GM12878 (cell line): ENCODE measurements around the gene NBEA. TPM values are rescaled to one million over a fixed set of nuclear protein-coding genes. Genes with fewer than 3 reads are reported as not detected.

ENCODE experiments used
- ATAC-seq: fragments of 200-7000 bp; cut with Tn5 transposase; 3 replicates; pipeline ENCODE4 v1.9.1; 2020; ENCODE audit warnings: mild to moderate bottlenecking, moderate library complexity
- BruUV-seq: library from RNA; stranded (reverse); fragments of 400-500 nt; replicated peaks from 2 replicates; lab custom pipeline; 2021; lab: Mats Ljungman, UMichigan
- CTCF ChIA-PET: fragments of 300-600 bp; sonication (Branson Sonifier 250); formaldehyde crosslinking; extraction: SDS; loops from one replicate; lab custom pipeline; 2021; ENCODE audit warnings: inconsistent platforms; lab: Yijun Ruan, JAX
- POLR2A ChIA-PET: fragments of 350-600 bp; formaldehyde crosslinking; extraction: SDS; loops from one replicate; lab custom pipeline; 2021; ENCODE audit warnings: inconsistent platforms; lab: Charles Lee
- RAD21 ChIA-PET: fragments of 300-600 bp; sonication (Branson Sonifier 250); formaldehyde crosslinking; loops from one replicate; lab custom pipeline; 2023; ENCODE audit warnings: antibody characterized with exemption; ENCODE audit not compliant: unreplicated experiment; lab: Charles Lee
- SMC1A ChIA-PET: fragments of 300-600 bp; sonication (Branson Sonifier 250); formaldehyde crosslinking; loops from one replicate; lab custom pipeline; 2023; ENCODE audit not compliant: unreplicated experiment, uncharacterized antibody; lab: Charles Lee
- DNase-seq: peaks from one replicate; pipeline ENCODE4 v3.0.0-alpha.2; 2011; ENCODE audit warnings: low read depth, low spot score
- FAIRE-seq: peaks from 3 replicates; lab custom pipeline; 2011; peaks lifted over from hg19 to GRCh38; lab: Jason Lieb, UNC
- H2AFZ ChIP-seq: 2 replicates; pipeline ENCODE4 v1.6.0; 2011; ENCODE audit warnings: low read depth, low read length, control low read depth; ENCODE audit not compliant: control insufficient read depth
- H3K27ac ChIP-seq: 2 replicates; pipeline ENCODE4 v1.5.1; 2011; ENCODE audit warnings: control low read depth; ENCODE audit not compliant: control insufficient read depth, insufficient read depth
- H3K27me3 ChIP-seq, 2 experiments: replicated peaks in 1 of 2; 2 replicates each; pipeline versions ENCODE4 v1.6.0 to v1.6.1; 2011; ENCODE audit warnings: low read length in 1 of 2; ENCODE audit not compliant: control insufficient read depth in 2 of 2, insufficient read depth in 2 of 2
- H3K36me3 ChIP-seq, 2 experiments: 2 replicates each; pipeline ENCODE4 v1.5.1; 2011; ENCODE audit warnings: low read length in 1 of 2; ENCODE audit not compliant: control insufficient read depth in 2 of 2, insufficient read depth in 2 of 2
- H3K4me1 ChIP-seq: 2 replicates; pipeline ENCODE4 v1.6.1; 2011; ENCODE audit warnings: mild to moderate bottlenecking, low read length, moderate library complexity, mixed read lengths; ENCODE audit not compliant: control insufficient read depth, insufficient read depth
- H3K4me2 ChIP-seq: 2 replicates; pipeline ENCODE4 v1.6.0; 2011; ENCODE audit warnings: control low read depth; ENCODE audit not compliant: control insufficient read depth, insufficient read depth
- H3K4me3 ChIP-seq: fragments of 200-600 bp; sonication (generic); 2 replicates; pipeline ENCODE4 v1.5.1; 2016
- H3K79me2 ChIP-seq: 2 replicates; pipeline ENCODE4 v1.6.0; 2011; ENCODE audit warnings: low read length; ENCODE audit not compliant: control insufficient read depth, insufficient read depth
- H3K9ac ChIP-seq: 2 replicates; pipeline ENCODE4 v1.8.0; 2011; ENCODE audit warnings: low read length, control low read depth, mixed read lengths; ENCODE audit not compliant: control insufficient read depth, insufficient read depth
- H3K9me3 ChIP-seq: replicated peaks from 3 replicates; pipeline ENCODE4 v1.5.1; 2011; ENCODE audit warnings: mild to moderate bottlenecking, low read length; ENCODE audit not compliant: control insufficient read depth, insufficient read depth
- H4K20me1 ChIP-seq: 2 replicates; pipeline ENCODE4 v1.6.0; 2011; ENCODE audit not compliant: control insufficient read depth, insufficient read depth
- ASH2L ChIP-seq: fragments of 300-600, 200-600 bp; sonication (generic); IDR thresholded peaks from 2 replicates; pipeline ENCODE4 v1.6.1; 2017; ENCODE audit warnings: low read depth, mild to moderate bottlenecking, borderline replicate concordance
- CREB1 ChIP-seq: IDR thresholded peaks from 2 replicates; pipeline ENCODE4 v1.6.1; 2012; ENCODE audit warnings: low read depth, mild to moderate bottlenecking, inconsistent platforms
- GATAD2B ChIP-seq: fragments of 450-650 bp; conservative IDR thresholded peaks from 2 replicates; pipeline ENCODE4 v1.6.1; 2017; ENCODE audit warnings: low read depth, mild to moderate bottlenecking, moderate library complexity
- HDGF ChIP-seq: fragments of 450-650 bp; IDR thresholded peaks from 2 replicates; pipeline ENCODE4 v1.6.1; 2016; ENCODE audit warnings: antibody characterized with exemption
- MEF2A ChIP-seq: IDR thresholded peaks from 2 replicates; pipeline ENCODE4 v1.6.1; 2011; ENCODE audit warnings: low read depth, mild to moderate bottlenecking, low read length, moderate library complexity; ENCODE audit not compliant: insufficient read depth
- MXI1 ChIP-seq: fragments of 150-350 bp; IDR thresholded peaks from 2 replicates; pipeline ENCODE4 v1.6.1; 2011; ENCODE audit warnings: low read depth, mild to moderate bottlenecking, inconsistent platforms, low read length, improper control_type of control experiment
- MYB ChIP-seq: fragments of 150-350 bp; IDR thresholded peaks from 2 replicates; pipeline ENCODE4 v1.6.1; 2014; ENCODE audit warnings: mild to moderate bottlenecking, low read depth, low read length, borderline replicate concordance
- TAF1 ChIP-seq: IDR thresholded peaks from 2 replicates; pipeline ENCODE4 v1.6.1; 2011; ENCODE audit warnings: mild to moderate bottlenecking, low read depth, low read length, borderline replicate concordance
- WGBS: methylation state at CpG from one replicate; pipeline ENCODE4 v1.1.6; 2016; ENCODE audit warnings: low lambda C conversion rate; ENCODE audit not compliant: insufficient replicate concordance, insufficient coverage; ENCODE audit errors: missing lambda C conversion rate; 5-methylcytosine and 5-hydroxymethylcytosine counted together
- in situ Hi-C: fragments of 300-500 bp; cut with MboI; formaldehyde crosslinking; loops from 9 replicates; pipeline ENCODE4 v1.14.3; 2018; ENCODE audit warnings: mixed read lengths
- intact Hi-C: fragments of 100-400 bp; cut with micrococcal nuclease; formaldehyde crosslinking; loops from one replicate; pipeline ENCODE4 v1.14.2; 2022; ENCODE audit not compliant: unreplicated experiment
- polyA plus RNA-seq, 11 experiments: library from polyadenylated mRNA; depleted of rRNA in 4 of 11; unstranded in 6 of 11; stranded (reverse) in 5 of 11; fragments of >200 nt; fragmentation: Nextera tagmentation in 4 of 11; fragmentation: Illumina TruSeq in 1 of 11; extraction: Ambion mirVana in 4 of 11; extraction: Trizol in 1 of 11; gene quantifications; 1 replicate in 1 of 11; 2 replicates in 10 of 11; pipeline versions ENCODE4 v1.2.1 to v1.2.3, GENCODE V29; 2011 to 2016; ENCODE audit warnings: inconsistent platforms in 2 of 11, missing spikeins in 2 of 11, low read depth in 1 of 11
- total RNA-seq, 4 experiments: library from RNA; depleted of rRNA in 3 of 4; stranded (reverse); fragments of >200 nt in 3 of 4; fragmentation: Illumina TruSeq in 1 of 4; extraction: Trizol in 1 of 4; gene quantifications; 2 replicates each; pipeline versions ENCODE4 v1.2.1 to v1.2.3, GENCODE V29; 2013 to 2021
- TF ChIP-seq, protein P1 (sequence below): fragments of 450-650 bp; IDR thresholded peaks from 2 replicates; pipeline ENCODE4 v1.6.1; 2017; ENCODE audit warnings: mild to moderate bottlenecking
- TF ChIP-seq, protein P2 (sequence below): IDR thresholded peaks from 2 replicates; pipeline ENCODE4 v1.6.1; 2011; ENCODE audit warnings: low read depth, low read length, improper control_type of control experiment, borderline replicate concordance

The NBEA gene
- total and polyA plus RNA-seq, 10 of the 15 experiments (the other 5 are each of a cell fraction or from before 2014, with no cell fraction given) = 0.23 to 3.6 (median 0.55) TPM

DNA sequence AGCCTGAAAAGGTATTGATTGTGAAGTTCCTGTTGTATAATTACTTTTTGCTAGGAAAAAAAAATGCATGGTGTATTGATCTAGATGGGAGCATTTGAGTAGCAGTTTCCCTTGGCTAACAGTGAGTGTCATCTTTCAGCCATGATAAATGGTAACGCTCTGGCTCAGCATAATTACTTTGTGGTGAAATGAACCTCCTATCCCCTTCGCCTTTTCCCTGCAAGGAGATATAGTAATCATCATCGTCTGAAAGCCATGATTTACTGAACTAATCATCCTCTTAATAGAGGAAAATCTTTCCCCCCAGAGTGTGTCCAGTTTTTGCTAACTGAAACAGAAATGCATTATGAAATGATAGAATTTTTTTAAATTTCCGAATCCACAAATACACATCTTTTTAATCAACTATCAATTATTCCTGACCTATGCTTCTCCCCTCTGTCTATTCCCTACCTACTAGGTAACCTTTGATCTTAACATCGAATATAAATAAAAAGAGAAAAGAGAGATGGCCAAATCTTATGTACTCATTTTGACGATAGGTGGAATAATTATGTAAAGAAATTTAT, 445.7 kb downstream of the NBEA start:
- WGBS = 37% methylated on average over 6 of the region's 6 CpGs

More for the DNA sequence above, 445.7 kb downstream of the NBEA start:
- no TSS peak for BruUV-seq
- H3K36me3 ChIP-seq = no peaks in the 10 kb centered on the region
- no peaks in the 10 kb centered on the region for H3K9me3 ChIP-seq
- in situ Hi-C loops (no loop called here), intact Hi-C loops (no loop called here)
- POLR2A ChIA-PET = no interaction called here
- no peak for ATAC-seq
- H3K27ac ChIP-seq = no peak overlapping the region
- no peak overlapping the region for H3K4me3 ChIP-seq
- H3K27me3 ChIP-seq = no peaks in the 10 kb centered on the region
- no peak overlapping the region for H2AFZ ChIP-seq
- H3K79me2 ChIP-seq = no peaks in the 10 kb centered on the region
- CTCF ChIA-PET = no interaction called here
- DNase-seq = no peak
- FAIRE-seq = no peak
- no peaks in the 10 kb centered on the region for H3K4me1 ChIP-seq
- SMC1A ChIA-PET = no interaction called here
- RAD21 ChIA-PET = no interaction called here
- H4K20me1 ChIP-seq = no peaks in the 10 kb centered on the region
- TF ChIP-seq MYB (no peak), MEF2A (no peak), TAF1 (no peak), CREB1 (no peak), GATAD2B (no peak), MXI1 (no peak), HDGF (no peak), ASH2L (no peak)
- TF ChIP-seq, protein P1, sequence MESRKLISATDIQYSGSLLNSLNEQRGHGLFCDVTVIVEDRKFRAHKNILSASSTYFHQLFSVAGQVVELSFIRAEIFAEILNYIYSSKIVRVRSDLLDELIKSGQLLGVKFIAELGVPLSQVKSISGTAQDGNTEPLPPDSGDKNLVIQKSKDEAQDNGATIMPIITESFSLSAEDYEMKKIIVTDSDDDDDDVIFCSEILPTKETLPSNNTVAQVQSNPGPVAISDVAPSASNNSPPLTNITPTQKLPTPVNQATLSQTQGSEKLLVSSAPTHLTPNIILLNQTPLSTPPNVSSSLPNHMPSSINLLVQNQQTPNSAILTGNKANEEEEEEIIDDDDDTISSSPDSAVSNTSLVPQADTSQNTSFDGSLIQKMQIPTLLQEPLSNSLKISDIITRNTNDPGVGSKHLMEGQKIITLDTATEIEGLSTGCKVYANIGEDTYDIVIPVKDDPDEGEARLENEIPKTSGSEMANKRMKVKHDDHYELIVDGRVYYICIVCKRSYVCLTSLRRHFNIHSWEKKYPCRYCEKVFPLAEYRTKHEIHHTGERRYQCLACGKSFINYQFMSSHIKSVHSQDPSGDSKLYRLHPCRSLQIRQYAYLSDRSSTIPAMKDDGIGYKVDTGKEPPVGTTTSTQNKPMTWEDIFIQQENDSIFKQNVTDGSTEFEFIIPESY = no peak
- TF ChIP-seq, protein P2, sequence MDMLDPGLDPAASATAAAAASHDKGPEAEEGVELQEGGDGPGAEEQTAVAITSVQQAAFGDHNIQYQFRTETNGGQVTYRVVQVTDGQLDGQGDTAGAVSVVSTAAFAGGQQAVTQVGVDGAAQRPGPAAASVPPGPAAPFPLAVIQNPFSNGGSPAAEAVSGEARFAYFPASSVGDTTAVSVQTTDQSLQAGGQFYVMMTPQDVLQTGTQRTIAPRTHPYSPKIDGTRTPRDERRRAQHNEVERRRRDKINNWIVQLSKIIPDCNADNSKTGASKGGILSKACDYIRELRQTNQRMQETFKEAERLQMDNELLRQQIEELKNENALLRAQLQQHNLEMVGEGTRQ = no peak
- H3K9ac ChIP-seq = no peak overlapping the region
- no peak overlapping the region for H3K4me2 ChIP-seq
